Peyer's patch (tissue), 4 donors: ENCODE results near the gene E4F1.
"Not testable (repeated sequence)": the region's sequence is repeated elsewhere in the genome, so short reads cannot be mapped to it uniquely, and the experiment has no call there.

Source experiments
- POLR2A ChIP-seq, 2 donors: fragments of 450-650 bp; IDR thresholded peaks; one replicate each; pipeline ENCODE4 v1.5.1; 2017; ENCODE audit warnings: antibody characterized with exemption in 2 of 2, mild to moderate bottlenecking in 2 of 2, moderate library complexity in 2 of 2
- TF ChIP-seq, protein P1 (sequence below), 6 experiments: fragments of 450-650 bp in 4 of 6; fragments of 200-600 bp in 2 of 6; sonication (generic) in 1 of 6; IDR thresholded peaks; one replicate each; pipeline ENCODE4 v1.5.1; 2017 to 2019; ENCODE audit warnings: antibody characterized with exemption in 6 of 6, mild to moderate bottlenecking in 3 of 6, moderate library complexity in 1 of 6

- TF ChIP-seq, protein P1, sequence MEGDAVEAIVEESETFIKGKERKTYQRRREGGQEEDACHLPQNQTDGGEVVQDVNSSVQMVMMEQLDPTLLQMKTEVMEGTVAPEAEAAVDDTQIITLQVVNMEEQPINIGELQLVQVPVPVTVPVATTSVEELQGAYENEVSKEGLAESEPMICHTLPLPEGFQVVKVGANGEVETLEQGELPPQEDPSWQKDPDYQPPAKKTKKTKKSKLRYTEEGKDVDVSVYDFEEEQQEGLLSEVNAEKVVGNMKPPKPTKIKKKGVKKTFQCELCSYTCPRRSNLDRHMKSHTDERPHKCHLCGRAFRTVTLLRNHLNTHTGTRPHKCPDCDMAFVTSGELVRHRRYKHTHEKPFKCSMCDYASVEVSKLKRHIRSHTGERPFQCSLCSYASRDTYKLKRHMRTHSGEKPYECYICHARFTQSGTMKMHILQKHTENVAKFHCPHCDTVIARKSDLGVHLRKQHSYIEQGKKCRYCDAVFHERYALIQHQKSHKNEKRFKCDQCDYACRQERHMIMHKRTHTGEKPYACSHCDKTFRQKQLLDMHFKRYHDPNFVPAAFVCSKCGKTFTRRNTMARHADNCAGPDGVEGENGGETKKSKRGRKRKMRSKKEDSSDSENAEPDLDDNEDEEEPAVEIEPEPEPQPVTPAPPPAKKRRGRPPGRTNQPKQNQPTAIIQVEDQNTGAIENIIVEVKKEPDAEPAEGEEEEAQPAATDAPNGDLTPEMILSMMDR (IDR thresholded peaks at IDR 0.05) = not testable (repeated sequence)
- not testable (repeated sequence) for TF ChIP-seq POLR2A (IDR thresholded peaks at IDR 0.05)
Measured at GRCh38 chr16:2240331-2240730, 16.9 kb downstream of the E4F1 start.
